NCI-H1105 treated with DMSO at 0.1 percent for 48 hours (cell line): ENCODE results near the gene GRHL3.

Experiments
- DNase-seq: peaks from one replicate; lab custom pipeline; 2025; lab: John Stamatoyannopoulos, UW

Gene GRHL3

GRCh38 chr1:24403806-24404205, 84.6 kb downstream of the GRHL3 start:
- DNase-seq: no peak
